Measurements from ENCODE around the gene TTC9B.
"Not testable (repeated sequence)": the region's sequence is repeated elsewhere in the genome, so short reads cannot be mapped to it uniquely, and the experiment has no call there.

Gene TTC9B

GRCh38 chr19:40175820-40176219 is 42.4 kb downstream of the TTC9B start:
- no peak for DNase-seq (ENCODE audit: extremely low read depth in 1 of 2, low read depth in 1 of 2)

- DNase-seq (ENCODE audit: extremely low read depth in 1 of 2, low read depth in 1 of 2): no peak
Observed at GRCh38 chr19:40174092-40174491, 44.1 kb downstream of the TTC9B start.

DNA sequence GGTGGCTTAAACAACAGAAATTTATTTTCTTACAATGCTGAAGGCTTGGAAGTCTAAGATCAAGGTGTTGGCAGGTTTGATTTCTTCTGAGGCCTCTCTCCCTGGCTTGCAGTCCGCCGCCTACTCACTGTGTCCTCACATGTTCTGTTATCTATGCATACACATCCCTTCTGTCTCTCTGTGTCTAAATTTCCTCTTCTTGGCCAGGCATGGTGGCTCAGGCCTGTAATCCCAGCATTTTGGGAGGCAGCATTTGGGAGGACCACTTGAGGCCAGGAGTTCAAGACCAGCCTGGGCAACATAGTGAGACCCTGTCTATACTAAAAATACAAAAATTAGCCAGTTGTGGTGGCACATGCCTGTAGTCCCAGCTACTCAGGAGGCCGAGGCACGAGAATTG is 46.9 kb downstream of the TTC9B start:
- not testable (repeated sequence) for DNase-seq (ENCODE audit: extremely low read depth in 1 of 2, low read depth in 1 of 2)

- DNase-seq (ENCODE audit: extremely low read depth in 1 of 2, low read depth in 1 of 2): not testable (repeated sequence)
Observed at GRCh38 chr19:40170303-40170989, 47.7 kb downstream of the TTC9B start.

DNA sequence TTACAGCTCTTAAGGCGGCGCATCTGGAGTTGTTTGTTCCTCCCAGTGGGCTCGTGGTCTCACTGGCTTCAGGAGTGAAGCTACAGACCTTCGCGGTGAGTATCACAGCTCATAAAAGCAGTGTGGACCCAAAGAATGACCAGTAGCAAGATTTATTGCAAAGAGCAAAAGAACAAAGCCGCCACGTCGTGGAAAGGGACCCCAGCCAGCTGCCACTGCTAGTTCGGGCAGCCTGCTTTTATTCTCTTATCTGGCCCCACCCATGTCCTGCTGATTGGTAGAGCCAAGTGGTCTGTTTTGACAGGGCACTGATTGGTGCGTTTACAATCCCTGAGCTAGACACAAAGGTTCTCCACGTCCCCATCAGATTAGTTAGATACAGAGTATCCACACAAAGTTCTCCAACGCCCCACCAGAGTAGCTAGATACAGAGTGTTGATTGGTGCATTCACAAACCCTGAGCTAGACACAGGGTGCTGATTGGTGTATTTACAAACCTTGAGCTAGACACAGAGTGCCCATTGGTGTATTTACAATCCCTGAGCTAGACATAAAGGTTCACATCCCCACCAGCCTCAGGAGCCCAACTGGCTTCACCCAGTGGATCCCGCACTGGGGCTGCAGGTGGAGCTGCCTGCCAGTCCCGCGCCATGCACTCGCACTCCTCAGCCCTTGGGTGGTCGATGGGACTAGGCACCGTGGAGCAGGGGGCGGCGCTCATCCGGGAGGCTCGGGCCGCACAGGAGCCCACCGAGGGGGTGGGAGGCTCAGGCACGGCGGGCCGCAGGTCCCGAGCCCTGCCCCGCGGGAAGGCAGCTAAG is 48.5 kb downstream of the TTC9B start:
- not testable (repeated sequence) for DNase-seq (ENCODE audit: extremely low read depth in 1 of 2, low read depth in 1 of 2)

All from stimulated activated CD8-positive, alpha-beta memory T cell treated with anti-CD3 and anti-CD28 coated beads, Interleukin-7, amount 100 ng/mL, for 48 hours (primary cell).